GM12878 (cell line): ENCODE measurements around the gene ZNF684. TPM values are rescaled to one million over a fixed set of nuclear protein-coding genes. Genes with fewer than 3 reads are reported as not detected.
A peak's percentile ranks its signal among the peaks of the same experiment; 100 is the strongest.

Source experiments
- ATF7 ChIP-seq: fragments of 450-650 bp; IDR thresholded peaks from 2 replicates; pipeline ENCODE4 v1.6.1; 2016; ENCODE audit warnings: low read depth, mild to moderate bottlenecking
- DPF2 ChIP-seq: fragments of 450-650 bp; IDR thresholded peaks from 2 replicates; pipeline ENCODE4 v1.6.1; 2017; ENCODE audit warnings: mild to moderate bottlenecking
- ELK1 ChIP-seq: IDR thresholded peaks from 2 replicates; pipeline ENCODE4 v1.6.1; 2012; ENCODE audit warnings: low read depth, low read length, improper control_type of control experiment
- EP300 ChIP-seq, 2 experiments: fragments of 150-350 bp in 1 of 2; IDR thresholded peaks; 2 replicates each; pipeline ENCODE4 v1.6.1; 2011 to 2012; ENCODE audit warnings: low read depth in 2 of 2, low read length in 2 of 2, borderline replicate concordance in 1 of 2, improper control_type of control experiment in 1 of 2, inconsistent platforms in 1 of 2; ENCODE audit not compliant: control insufficient read depth in 1 of 2
- HDAC6 ChIP-seq: fragments of 200-600 bp; sonication (generic); IDR thresholded peaks from one replicate; pipeline ENCODE4 v1.8.0; 2017; ENCODE audit warnings: antibody characterized with exemption; ENCODE audit not compliant: unreplicated experiment
- IRF3 ChIP-seq: fragments of 450-650 bp; IDR thresholded peaks from 2 replicates; pipeline ENCODE4 v1.6.1; 2014; ENCODE audit warnings: mild to moderate bottlenecking
- KDM1A ChIP-seq: fragments of 200-600 bp; sonication (generic); IDR thresholded peaks from 2 replicates; pipeline ENCODE4 v1.6.1; 2016; ENCODE audit warnings: borderline replicate concordance
- MTA2 ChIP-seq: fragments of 450-650 bp; IDR thresholded peaks from 2 replicates; pipeline ENCODE4 v1.6.1; 2016; ENCODE audit warnings: low read depth, mild to moderate bottlenecking, moderate library complexity
- MYC ChIP-seq: IDR thresholded peaks from 2 replicates; pipeline ENCODE4 v1.6.1; 2011; ENCODE audit warnings: mild to moderate bottlenecking, low read length, moderate library complexity, inconsistent platforms; ENCODE audit not compliant: insufficient read depth, insufficient replicate concordance, insufficient read length, severe bottlenecking
- NRF1 ChIP-seq: conservative IDR thresholded peaks from 2 replicates; pipeline ENCODE4 v1.6.1; 2011; ENCODE audit warnings: mild to moderate bottlenecking, low read depth, low read length, improper control_type of control experiment
- POLR2AphosphoS2 ChIP-seq: IDR thresholded peaks from 2 replicates; pipeline ENCODE4 v1.6.1; 2011; ENCODE audit warnings: low read depth, mild to moderate bottlenecking, low read length, improper control_type of control experiment, moderate library complexity
- POLR2AphosphoS5 ChIP-seq: IDR thresholded peaks from 2 replicates; pipeline ENCODE4 v1.6.1; 2011; ENCODE audit warnings: mild to moderate bottlenecking, low read length, inconsistent platforms
- RAD51 ChIP-seq: fragments of 450-650 bp; IDR thresholded peaks from 2 replicates; pipeline ENCODE4 v1.6.1; 2016; ENCODE audit warnings: moderate library complexity, mild to moderate bottlenecking, inconsistent platforms
- RELB ChIP-seq: fragments of 450-650 bp; IDR thresholded peaks from 2 replicates; pipeline ENCODE4 v1.6.1; 2017; ENCODE audit warnings: low read depth, mild to moderate bottlenecking, moderate library complexity
- RFX5 ChIP-seq: IDR thresholded peaks from 2 replicates; pipeline ENCODE4 v1.6.1; 2011; ENCODE audit warnings: low read depth, low read length, improper control_type of control experiment
- SKIL ChIP-seq: fragments of 450-650 bp; IDR thresholded peaks from 2 replicates; pipeline ENCODE4 v1.6.1; 2017; ENCODE audit warnings: mild to moderate bottlenecking, low read depth, inconsistent platforms; ENCODE audit not compliant: poor library complexity, severe bottlenecking
- SMAD1 ChIP-seq: fragments of 450-650 bp; IDR thresholded peaks from 2 replicates; pipeline ENCODE4 v1.6.1; 2018; ENCODE audit warnings: mild to moderate bottlenecking, low read depth; ENCODE audit not compliant: partially characterized antibody
- TARDBP ChIP-seq: IDR thresholded peaks from 2 replicates; pipeline ENCODE4 v1.6.1; 2016; ENCODE audit warnings: borderline replicate concordance
- ZBTB40 ChIP-seq: fragments of 450-650 bp; IDR thresholded peaks from 2 replicates; pipeline ENCODE4 v1.6.1; 2016; ENCODE audit warnings: mild to moderate bottlenecking, moderate library complexity, borderline replicate concordance
- ZNF622 ChIP-seq: fragments of 450-650 bp; IDR thresholded peaks from 2 replicates; pipeline ENCODE4 v1.6.1; 2017; ENCODE audit warnings: mild to moderate bottlenecking, inconsistent platforms
- polyA plus RNA-seq, 11 experiments: library from polyadenylated mRNA; depleted of rRNA in 4 of 11; unstranded in 6 of 11; stranded (reverse) in 5 of 11; fragments of >200 nt; fragmentation: Nextera tagmentation in 4 of 11; fragmentation: Illumina TruSeq in 1 of 11; extraction: Ambion mirVana in 4 of 11; extraction: Trizol in 1 of 11; gene quantifications; 1 replicate in 1 of 11; 2 replicates in 10 of 11; pipeline versions ENCODE4 v1.2.1 to v1.2.3, GENCODE V29; 2011 to 2016; ENCODE audit warnings: inconsistent platforms in 2 of 11, missing spikeins in 2 of 11, low read depth in 1 of 11
- total RNA-seq, 4 experiments: library from RNA; depleted of rRNA in 3 of 4; stranded (reverse); fragments of >200 nt in 3 of 4; fragmentation: Illumina TruSeq in 1 of 4; extraction: Trizol in 1 of 4; gene quantifications; 2 replicates each; pipeline versions ENCODE4 v1.2.1 to v1.2.3, GENCODE V29; 2013 to 2021

Gene ZNF684
- total and polyA plus RNA-seq, 10 of the 15 experiments (the other 5 are each of a cell fraction or from before 2014, with no cell fraction given): 3.8 to 6.8 (median 6.0) TPM

- TF ChIP-seq EP300 (IDR thresholded peaks at IDR 0.05; ENCODE audit: borderline replicate concordance in 1 of 2, control insufficient read depth in 1 of 2, low read depth in 2 of 2, low read length in 2 of 2) (no peak), MTA2 (no peak), ZNF622 (no peak), IRF3 (no peak), NRF1 (no peak), HDAC6 (no peak), RELB (no peak), DPF2 (peak; percentile 84), RFX5 (no peak), TARDBP (0 out of 2 replicates have a peak, but pooled peaks have one; percentile 25), ATF7 (peak; percentile 91), ZBTB40 (peak; percentile 95), POLR2AphosphoS5 (peak; percentile 78), KDM1A (no peak), ELK1 (peak; percentile 66), POLR2AphosphoS2 (peak; percentile 61), SKIL (no peak), SMAD1 (no peak), MYC (no peak), RAD51 (no peak)
These were observed at the start of gene ZNF684 (continued) for GRCh38 chr1:40531381-40532061.
